ENCODE data around the gene FIG4. TPM values are rescaled to one million over a fixed set of nuclear protein-coding genes. Genes with fewer than 3 reads are reported as not detected.

FIG4 gene
- total and polyA plus RNA-seq, 2 of the 13 experiments (the other 11 are each of a cell fraction or from before 2014, with no cell fraction given), result 5.5 to 7.9 TPM

DNA sequence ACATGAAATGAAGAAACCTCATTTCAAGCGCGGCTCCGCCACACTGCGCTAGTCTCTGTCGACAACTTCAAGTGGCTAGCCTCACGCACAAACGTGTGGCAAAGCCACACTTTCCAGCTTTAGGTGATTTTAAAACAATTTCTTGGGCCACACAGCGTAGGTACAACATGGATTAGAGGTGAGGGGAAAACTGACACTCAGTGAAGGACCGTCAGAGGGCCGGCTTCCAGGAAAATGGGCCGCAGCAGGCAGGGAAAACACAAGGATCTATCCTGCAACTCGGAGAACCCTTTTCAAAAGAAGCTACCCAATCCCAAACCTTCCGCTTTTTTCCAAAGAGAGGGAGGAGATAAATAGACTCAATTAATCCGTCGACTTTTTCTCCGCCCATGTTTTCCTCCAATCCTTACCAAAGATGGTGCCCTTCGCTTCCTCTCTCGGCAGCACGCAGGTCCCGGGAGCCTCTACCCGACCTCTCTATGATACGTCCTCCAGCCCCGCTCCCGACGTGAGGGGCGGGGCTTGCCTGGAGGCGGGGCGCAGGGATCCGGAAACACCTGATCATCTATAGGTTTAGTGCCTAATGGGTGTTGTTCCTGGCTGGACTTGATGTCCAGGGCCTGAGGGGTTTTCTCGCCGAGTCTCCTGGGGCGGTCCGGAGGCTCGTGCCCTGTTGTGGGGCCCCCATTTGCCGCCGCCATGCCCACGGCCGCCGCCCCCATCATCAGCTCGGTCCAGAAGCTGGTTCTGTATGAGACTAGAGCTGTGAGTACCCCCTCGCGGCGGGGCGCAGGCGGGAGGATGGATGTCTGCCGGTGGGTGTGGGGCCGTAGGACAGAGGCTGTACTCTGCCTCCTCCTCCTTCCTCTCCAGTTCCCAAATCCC, at the start of gene FIG4, which contains the start of gene AK9 (continued):
- TF ChIP-seq, protein P1, sequence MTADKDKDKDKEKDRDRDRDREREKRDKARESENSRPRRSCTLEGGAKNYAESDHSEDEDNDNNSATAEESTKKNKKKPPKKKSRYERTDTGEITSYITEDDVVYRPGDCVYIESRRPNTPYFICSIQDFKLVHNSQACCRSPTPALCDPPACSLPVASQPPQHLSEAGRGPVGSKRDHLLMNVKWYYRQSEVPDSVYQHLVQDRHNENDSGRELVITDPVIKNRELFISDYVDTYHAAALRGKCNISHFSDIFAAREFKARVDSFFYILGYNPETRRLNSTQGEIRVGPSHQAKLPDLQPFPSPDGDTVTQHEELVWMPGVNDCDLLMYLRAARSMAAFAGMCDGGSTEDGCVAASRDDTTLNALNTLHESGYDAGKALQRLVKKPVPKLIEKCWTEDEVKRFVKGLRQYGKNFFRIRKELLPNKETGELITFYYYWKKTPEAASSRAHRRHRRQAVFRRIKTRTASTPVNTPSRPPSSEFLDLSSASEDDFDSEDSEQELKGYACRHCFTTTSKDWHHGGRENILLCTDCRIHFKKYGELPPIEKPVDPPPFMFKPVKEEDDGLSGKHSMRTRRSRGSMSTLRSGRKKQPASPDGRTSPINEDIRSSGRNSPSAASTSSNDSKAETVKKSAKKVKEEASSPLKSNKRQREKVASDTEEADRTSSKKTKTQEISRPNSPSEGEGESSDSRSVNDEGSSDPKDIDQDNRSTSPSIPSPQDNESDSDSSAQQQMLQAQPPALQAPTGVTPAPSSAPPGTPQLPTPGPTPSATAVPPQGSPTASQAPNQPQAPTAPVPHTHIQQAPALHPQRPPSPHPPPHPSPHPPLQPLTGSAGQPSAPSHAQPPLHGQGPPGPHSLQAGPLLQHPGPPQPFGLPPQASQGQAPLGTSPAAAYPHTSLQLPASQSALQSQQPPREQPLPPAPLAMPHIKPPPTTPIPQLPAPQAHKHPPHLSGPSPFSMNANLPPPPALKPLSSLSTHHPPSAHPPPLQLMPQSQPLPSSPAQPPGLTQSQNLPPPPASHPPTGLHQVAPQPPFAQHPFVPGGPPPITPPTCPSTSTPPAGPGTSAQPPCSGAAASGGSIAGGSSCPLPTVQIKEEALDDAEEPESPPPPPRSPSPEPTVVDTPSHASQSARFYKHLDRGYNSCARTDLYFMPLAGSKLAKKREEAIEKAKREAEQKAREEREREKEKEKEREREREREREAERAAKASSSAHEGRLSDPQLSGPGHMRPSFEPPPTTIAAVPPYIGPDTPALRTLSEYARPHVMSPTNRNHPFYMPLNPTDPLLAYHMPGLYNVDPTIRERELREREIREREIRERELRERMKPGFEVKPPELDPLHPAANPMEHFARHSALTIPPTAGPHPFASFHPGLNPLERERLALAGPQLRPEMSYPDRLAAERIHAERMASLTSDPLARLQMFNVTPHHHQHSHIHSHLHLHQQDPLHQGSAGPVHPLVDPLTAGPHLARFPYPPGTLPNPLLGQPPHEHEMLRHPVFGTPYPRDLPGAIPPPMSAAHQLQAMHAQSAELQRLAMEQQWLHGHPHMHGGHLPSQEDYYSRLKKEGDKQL (CRISPR knock-in tag; IDR thresholded peaks at IDR 0.05; ENCODE audit: low read depth), result no peak
- TF ChIP-seq, protein P2, sequence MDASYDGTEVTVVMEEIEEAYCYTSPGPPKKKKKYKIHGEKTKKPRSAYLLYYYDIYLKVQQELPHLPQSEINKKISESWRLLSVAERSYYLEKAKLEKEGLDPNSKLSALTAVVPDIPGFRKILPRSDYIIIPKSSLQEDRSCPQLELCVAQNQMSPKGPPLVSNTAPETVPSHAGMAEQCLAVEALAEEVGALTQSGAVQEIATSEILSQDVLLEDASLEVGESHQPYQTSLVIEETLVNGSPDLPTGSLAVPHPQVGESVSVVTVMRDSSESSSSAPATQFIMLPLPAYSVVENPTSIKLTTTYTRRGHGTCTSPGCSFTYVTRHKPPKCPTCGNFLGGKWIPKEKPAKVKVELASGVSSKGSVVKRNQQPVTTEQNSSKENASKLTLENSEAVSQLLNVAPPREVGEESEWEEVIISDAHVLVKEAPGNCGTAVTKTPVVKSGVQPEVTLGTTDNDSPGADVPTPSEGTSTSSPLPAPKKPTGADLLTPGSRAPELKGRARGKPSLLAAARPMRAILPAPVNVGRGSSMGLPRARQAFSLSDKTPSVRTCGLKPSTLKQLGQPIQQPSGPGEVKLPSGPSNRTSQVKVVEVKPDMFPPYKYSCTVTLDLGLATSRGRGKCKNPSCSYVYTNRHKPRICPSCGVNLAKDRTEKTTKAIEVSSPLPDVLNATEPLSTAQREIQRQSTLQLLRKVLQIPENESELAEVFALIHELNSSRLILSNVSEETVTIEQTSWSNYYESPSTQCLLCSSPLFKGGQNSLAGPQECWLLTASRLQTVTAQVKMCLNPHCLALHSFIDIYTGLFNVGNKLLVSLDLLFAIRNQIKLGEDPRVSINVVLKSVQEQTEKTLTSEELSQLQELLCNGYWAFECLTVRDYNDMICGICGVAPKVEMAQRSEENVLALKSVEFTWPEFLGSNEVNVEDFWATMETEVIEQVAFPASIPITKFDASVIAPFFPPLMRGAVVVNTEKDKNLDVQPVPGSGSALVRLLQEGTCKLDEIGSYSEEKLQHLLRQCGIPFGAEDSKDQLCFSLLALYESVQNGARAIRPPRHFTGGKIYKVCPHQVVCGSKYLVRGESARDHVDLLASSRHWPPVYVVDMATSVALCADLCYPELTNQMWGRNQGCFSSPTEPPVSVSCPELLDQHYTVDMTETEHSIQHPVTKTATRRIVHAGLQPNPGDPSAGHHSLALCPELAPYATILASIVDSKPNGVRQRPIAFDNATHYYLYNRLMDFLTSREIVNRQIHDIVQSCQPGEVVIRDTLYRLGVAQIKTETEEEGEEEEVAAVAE (CRISPR knock-in tag; IDR thresholded peaks at IDR 0.05; ENCODE audit: borderline replicate concordance), result no peak; the same call in 1 of the 2 replicates
- TF ChIP-seq ZNF629 (CRISPR knock-in tag; conservative IDR thresholded peaks at IDR 0.05) (no peak), ZNF3 (CRISPR knock-in tag; IDR thresholded peaks at IDR 0.05) (no peak), JUN (CRISPR knock-in tag; IDR thresholded peaks at IDR 0.05) (no peak), SOX5 (CRISPR knock-in tag; IDR thresholded peaks at IDR 0.05; ENCODE audit: borderline replicate concordance) (no peak; the same call in 1 of the 2 replicates), ZNF556 (CRISPR knock-in tag; IDR thresholded peaks at IDR 0.05; ENCODE audit: borderline replicate concordance) (peak; percentile 60; the same call in 1 of the 2 replicates), HNF4A (CRISPR knock-in tag; IDR thresholded peaks at IDR 0.05) (no peak), NFKBIZ (CRISPR knock-in tag; IDR thresholded peaks at IDR 0.05) (no peak), TGIF2 (CRISPR knock-in tag; IDR thresholded peaks at IDR 0.05) (no peak), IKZF4 (CRISPR knock-in tag; IDR thresholded peaks at IDR 0.05; ENCODE audit: borderline replicate concordance, low read depth, not compliant biosample characterization) (no peak)
- TF ChIP-seq, protein P3, sequence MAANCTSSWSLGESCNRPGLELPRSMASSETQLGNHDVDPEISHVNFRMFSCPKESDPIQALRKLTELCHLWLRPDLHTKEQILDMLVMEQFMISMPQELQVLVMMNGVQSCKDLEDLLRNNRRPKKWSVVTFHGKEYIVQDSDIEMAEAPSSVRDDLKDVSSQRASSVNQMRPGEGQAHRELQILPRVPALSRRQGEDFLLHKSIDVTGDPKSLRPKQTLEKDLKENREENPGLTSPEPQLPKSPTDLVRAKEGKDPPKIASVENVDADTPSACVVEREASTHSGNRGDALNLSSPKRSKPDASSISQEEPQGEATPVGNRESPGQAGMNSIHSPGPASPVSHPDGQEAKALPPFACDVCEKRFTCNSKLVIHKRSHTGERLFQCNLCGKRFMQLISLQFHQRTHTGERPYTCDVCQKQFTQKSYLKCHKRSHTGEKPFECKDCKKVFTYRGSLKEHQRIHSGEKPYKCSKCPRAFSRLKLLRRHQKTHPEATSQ (CRISPR knock-in tag; IDR thresholded peaks at IDR 0.05; ENCODE audit: borderline replicate concordance), result no peak
- TF ChIP-seq, protein P4, sequence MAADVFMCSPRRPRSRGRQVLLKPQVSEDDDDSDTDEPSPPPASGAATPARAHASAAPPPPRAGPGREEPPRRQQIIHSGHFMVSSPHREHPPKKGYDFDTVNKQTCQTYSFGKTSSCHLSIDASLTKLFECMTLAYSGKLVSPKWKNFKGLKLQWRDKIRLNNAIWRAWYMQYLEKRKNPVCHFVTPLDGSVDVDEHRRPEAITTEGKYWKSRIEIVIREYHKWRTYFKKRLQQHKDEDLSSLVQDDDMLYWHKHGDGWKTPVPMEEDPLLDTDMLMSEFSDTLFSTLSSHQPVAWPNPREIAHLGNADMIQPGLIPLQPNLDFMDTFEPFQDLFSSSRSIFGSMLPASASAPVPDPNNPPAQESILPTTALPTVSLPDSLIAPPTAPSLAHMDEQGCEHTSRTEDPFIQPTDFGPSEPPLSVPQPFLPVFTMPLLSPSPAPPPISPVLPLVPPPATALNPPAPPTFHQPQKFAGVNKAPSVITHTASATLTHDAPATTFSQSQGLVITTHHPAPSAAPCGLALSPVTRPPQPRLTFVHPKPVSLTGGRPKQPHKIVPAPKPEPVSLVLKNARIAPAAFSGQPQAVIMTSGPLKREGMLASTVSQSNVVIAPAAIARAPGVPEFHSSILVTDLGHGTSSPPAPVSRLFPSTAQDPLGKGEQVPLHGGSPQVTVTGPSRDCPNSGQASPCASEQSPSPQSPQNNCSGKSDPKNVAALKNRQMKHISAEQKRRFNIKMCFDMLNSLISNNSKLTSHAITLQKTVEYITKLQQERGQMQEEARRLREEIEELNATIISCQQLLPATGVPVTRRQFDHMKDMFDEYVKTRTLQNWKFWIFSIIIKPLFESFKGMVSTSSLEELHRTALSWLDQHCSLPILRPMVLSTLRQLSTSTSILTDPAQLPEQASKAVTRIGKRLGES (CRISPR knock-in tag; IDR thresholded peaks at IDR 0.05; ENCODE audit: borderline replicate concordance), result no peak

All from HepG2 (cell line).